Dedifferentiated amniotic fluid mesenchymal stem cell (primary cell): ENCODE measurements around the gene TMED7.
"Not testable (repeated sequence)": the region's sequence is repeated elsewhere in the genome, so short reads cannot be mapped to it uniquely, and the experiment has no call there.

Source experiments
- DNase-seq: peaks from one replicate; pipeline ENCODE4 v3.0.0-alpha.2; 2016; ENCODE audit errors: extremely low spot score

Gene TMED7

GRCh38 chr5:115625579-115626444 lies at the start of gene TMED7:
Gene TMED7 (minus strand): TSS chr5:115626036. CDS start chr5:115625792, 244 bp downstream.
- peak; percentile 98 for DNase-seq

- DNase-seq = not testable (repeated sequence)
These were observed 48.9 kb upstream of the TMED7 start for GRCh38 chr5:115674782-115675181.

- DNase-seq = no peak
These were observed 47.8 kb upstream of the TMED7 start for GRCh38 chr5:115673596-115673995.

GRCh38 chr5:115671939-115672338 lies 46.1 kb upstream of the TMED7 start:
- no peak for DNase-seq

- no peak for DNase-seq
These were observed 40.2 kb upstream of the TMED7 start for GRCh38 chr5:115666023-115666422.

GRCh38 chr5:115661563-115661962 lies 35.7 kb upstream of the TMED7 start:
- no peak for DNase-seq

GRCh38 chr5:115661101-115661500 lies 35.3 kb upstream of the TMED7 start:
- no peak for DNase-seq

- DNase-seq = peak; percentile 63
These were observed 32.0 kb upstream of the TMED7 start for GRCh38 chr5:115657881-115658233.

GRCh38 chr5:115657125-115657880 lies 31.5 kb upstream of the TMED7 start:
- DNase-seq = no peak

- no peak for DNase-seq
These were observed 30.6 kb upstream of the TMED7 start for GRCh38 chr5:115656404-115656803.

- DNase-seq = no peak
These were observed 30.2 kb upstream of the TMED7 start for GRCh38 chr5:115655994-115656393.

- no peak for DNase-seq
These were observed 23.7 kb upstream of the TMED7 start for GRCh38 chr5:115649541-115649940.

- no peak for DNase-seq
These were observed 22.2 kb upstream of the TMED7 start for GRCh38 chr5:115648056-115648455.

GRCh38 chr5:115645386-115645785 lies 19.6 kb upstream of the TMED7 start:
- DNase-seq = not testable (repeated sequence)

GRCh38 chr5:115644046-115644445 lies 18.2 kb upstream of the TMED7 start:
- DNase-seq = no peak

- no peak for DNase-seq
These were observed 16.1 kb upstream of the TMED7 start for GRCh38 chr5:115641948-115642347.

- no peak for DNase-seq
These were observed 14.4 kb upstream of the TMED7 start for GRCh38 chr5:115640274-115640673.

GRCh38 chr5:115639377-115639776 lies 13.5 kb upstream of the TMED7 start:
- no peak for DNase-seq

GRCh38 chr5:115637507-115637906 lies 11.7 kb upstream of the TMED7 start:
- no peak for DNase-seq

GRCh38 chr5:115636008-115636407 lies 10.2 kb upstream of the TMED7 start:
- DNase-seq = no peak

- peak; percentile 86 for DNase-seq
These were observed 8.7 kb upstream of the TMED7 start for GRCh38 chr5:115634343-115635132.

GRCh38 chr5:115629903-115630302 lies 4.1 kb upstream of the TMED7 start:
- DNase-seq = no peak
